AG09319 (cell line): ENCODE measurements around the gene CACNA1C.

Experiments
- DNase-seq: peaks from one replicate; pipeline ENCODE4 v3.0.0-alpha.2; 2010; ENCODE audit warnings: low read depth; ENCODE audit errors: extremely low read depth
- TF ChIP-seq, protein P1 (sequence below): IDR thresholded peaks from 2 replicates; pipeline ENCODE4 v1.5.1; 2011; ENCODE audit warnings: low read depth, mild to moderate bottlenecking, inconsistent platforms, low read length, moderate library complexity

CACNA1C gene

GRCh38 chr12:2092890-2093289 lies 40.1 kb downstream of the CACNA1C start:
- no peak for DNase-seq
- TF ChIP-seq, protein P1, sequence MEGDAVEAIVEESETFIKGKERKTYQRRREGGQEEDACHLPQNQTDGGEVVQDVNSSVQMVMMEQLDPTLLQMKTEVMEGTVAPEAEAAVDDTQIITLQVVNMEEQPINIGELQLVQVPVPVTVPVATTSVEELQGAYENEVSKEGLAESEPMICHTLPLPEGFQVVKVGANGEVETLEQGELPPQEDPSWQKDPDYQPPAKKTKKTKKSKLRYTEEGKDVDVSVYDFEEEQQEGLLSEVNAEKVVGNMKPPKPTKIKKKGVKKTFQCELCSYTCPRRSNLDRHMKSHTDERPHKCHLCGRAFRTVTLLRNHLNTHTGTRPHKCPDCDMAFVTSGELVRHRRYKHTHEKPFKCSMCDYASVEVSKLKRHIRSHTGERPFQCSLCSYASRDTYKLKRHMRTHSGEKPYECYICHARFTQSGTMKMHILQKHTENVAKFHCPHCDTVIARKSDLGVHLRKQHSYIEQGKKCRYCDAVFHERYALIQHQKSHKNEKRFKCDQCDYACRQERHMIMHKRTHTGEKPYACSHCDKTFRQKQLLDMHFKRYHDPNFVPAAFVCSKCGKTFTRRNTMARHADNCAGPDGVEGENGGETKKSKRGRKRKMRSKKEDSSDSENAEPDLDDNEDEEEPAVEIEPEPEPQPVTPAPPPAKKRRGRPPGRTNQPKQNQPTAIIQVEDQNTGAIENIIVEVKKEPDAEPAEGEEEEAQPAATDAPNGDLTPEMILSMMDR, result no peak

DNA sequence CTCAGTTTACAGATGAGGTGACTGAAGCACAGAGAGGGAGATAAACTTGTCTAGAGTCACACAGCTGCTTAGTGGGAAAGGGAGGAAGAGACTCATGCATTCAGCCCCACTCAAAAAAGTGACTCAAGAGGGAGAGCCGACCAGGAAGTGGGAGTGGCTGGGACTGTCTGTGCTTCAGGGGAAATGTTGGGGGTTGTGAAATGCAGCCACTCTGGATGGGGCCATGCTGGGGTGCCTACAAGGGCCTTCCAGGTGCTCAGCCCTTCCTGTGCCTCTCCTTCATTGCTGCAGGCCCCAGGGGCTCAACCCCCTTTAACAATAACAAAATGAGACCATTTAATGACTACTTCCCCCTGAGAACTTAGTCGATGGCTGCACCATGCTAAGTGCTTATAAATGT lies 41.8 kb downstream of the CACNA1C start:
- no peak for DNase-seq
- TF ChIP-seq, protein P1, result no peak

DNA sequence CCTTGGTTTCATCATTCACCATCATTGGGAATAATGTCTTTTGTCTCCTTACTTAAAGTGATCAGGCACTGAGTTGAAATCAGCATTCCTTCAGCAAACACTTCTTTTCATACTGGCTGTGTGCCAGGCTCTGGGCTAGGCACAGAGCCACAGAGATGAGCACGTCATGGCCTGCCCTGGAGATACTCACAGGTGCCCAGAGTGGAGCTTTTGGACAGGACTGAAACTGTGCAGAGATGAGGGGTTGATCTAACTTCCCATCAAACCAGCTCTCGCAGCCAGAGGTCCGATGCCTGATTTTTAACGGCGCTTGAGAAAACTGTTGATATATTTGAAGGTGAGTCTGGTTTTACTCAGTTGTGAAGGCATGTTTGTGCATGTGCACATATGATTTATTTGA lies 43.1 kb downstream of the CACNA1C start:
- no peak for DNase-seq
- TF ChIP-seq, protein P1, result no peak

DNA sequence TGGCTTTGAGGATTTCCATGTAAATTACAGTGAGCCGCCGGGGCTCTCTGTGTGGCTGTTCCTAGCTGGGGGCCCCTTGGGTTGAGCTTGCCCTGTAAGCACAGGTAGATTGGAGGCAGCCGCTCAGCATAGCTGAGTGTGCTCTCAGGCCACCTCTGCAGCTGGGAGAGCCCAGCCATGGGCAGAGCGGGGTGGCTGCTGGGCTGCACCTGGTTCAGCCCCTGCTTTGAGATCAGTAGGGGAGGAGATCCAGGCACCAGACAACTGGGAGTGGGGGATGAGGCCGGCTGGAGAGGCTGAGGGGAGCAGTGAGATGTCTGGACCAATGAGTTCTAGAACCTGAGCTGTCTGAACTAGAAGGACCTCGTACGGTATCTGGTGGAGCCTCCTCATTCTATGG lies 44.8 kb downstream of the CACNA1C start:
- TF ChIP-seq, protein P1, result no peak
- no peak for DNase-seq

DNA sequence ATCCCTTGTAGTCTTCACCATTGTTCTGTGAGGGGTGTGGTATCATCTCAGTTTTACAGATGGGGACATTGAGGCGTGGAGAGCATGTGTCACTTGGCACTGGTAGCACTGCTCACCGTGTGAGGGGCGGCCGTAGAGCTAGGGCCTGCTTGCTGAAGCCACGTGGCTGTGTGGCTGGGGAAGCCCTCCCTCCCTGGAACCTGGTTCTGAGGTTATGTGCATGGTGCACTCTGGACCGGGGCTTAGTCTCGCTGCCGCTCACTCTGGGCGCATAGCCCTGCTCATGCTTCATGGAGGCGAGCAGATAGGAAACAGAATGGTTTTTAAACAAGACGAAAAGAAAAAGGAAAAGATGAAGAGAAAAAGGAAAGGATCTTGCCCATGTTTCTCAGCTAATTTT lies 46.1 kb downstream of the CACNA1C start:
- TF ChIP-seq, protein P1, result no peak
- no peak for DNase-seq

DNA sequence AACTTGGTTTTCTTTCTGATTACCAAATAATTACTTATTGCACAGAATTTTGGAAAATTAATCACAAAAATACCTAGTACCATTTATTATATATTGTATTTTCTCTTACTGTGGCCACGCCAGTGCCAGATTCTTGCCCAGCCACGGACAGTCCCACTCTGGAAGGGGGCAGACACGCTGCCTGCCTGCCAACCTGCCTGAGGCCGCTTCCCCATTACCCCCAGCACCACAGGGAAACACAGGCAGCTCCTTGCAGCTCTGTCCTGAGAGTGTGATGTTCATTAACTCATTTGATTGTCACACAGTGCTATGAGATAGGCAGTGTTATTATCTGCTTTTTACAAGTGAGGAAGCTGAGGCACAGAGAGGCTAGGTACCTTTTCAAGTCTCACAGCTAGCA lies 46.8 kb downstream of the CACNA1C start:
- no peak for DNase-seq
- TF ChIP-seq, protein P1, result no peak

DNA sequence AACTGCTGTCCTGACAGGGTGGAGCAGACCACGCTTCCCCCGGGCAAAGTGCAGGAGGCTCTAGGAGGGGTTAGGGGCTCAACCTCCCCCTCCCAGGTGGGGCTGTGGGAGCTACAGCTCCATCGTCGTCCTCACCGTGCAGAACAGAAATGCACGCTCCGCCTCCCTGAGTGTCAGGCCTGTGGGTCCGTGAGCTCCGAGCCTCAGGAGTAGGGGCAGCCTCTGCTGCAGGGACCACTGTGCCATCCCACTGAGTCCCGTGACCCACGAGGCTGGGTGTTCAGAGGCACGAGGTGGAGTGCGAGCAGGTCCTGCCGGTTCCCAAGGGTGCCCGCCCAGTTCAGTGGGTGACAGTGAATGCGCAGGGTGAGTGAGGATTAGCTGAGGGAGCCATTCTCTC lies 48.6 kb downstream of the CACNA1C start:
- TF ChIP-seq, protein P1, result no peak
- DNase-seq, result no peak
